ENCODE data around the gene KANK2.

Gene KANK2

GRCh38 chr19:11197291-11198174 lies at the start of gene KANK2:
Gene KANK2 (minus strand): TSS chr19:11197545. CDS start chr19:11194511, 3,034 bp downstream.
- peak; percentile 87 for DNase-seq

- DNase-seq: no peak
Measured at GRCh38 chr19:11246941-11247340, 49.6 kb upstream of the KANK2 start.

GRCh38 chr19:11244846-11245589 lies 47.7 kb upstream of the KANK2 start:
- DNase-seq: no peak

- no peak for DNase-seq
Measured at GRCh38 chr19:11243798-11244169, 46.4 kb upstream of the KANK2 start.

GRCh38 chr19:11242864-11243797 lies 45.8 kb upstream of the KANK2 start:
- DNase-seq: peak; percentile 20

GRCh38 chr19:11242025-11242424 lies 44.7 kb upstream of the KANK2 start:
- no peak for DNase-seq

- no peak for DNase-seq
Measured at GRCh38 chr19:11240008-11240444, 42.7 kb upstream of the KANK2 start.

- DNase-seq: no peak
Measured at GRCh38 chr19:11239377-11240000, 42.1 kb upstream of the KANK2 start, which contains the start of gene ANGPTL8. Gene ANGPTL8 (plus strand): TSS chr19:11239619. CDS start chr19:11239638, 19 bp downstream.

GRCh38 chr19:11238781-11239376 lies 41.5 kb upstream of the KANK2 start:
- no peak for DNase-seq

- no peak for DNase-seq
Measured at GRCh38 chr19:11238041-11238440, 40.7 kb upstream of the KANK2 start.

GRCh38 chr19:11237321-11237720 lies 40.0 kb upstream of the KANK2 start:
- no peak for DNase-seq

- DNase-seq: no peak
Measured at GRCh38 chr19:11236324-11237301, 39.3 kb upstream of the KANK2 start.

GRCh38 chr19:11234486-11235075 lies 37.2 kb upstream of the KANK2 start:
- DNase-seq: no peak

GRCh38 chr19:11233073-11233472 lies 35.7 kb upstream of the KANK2 start:
- DNase-seq: no peak

- no peak for DNase-seq
Measured at GRCh38 chr19:11232555-11232954, 35.2 kb upstream of the KANK2 start.

GRCh38 chr19:11230621-11231386 lies 33.5 kb upstream of the KANK2 start:
- no peak for DNase-seq

- no peak for DNase-seq
Measured at GRCh38 chr19:11227195-11227886, 30.0 kb upstream of the KANK2 start.

GRCh38 chr19:11226716-11227166 lies 29.4 kb upstream of the KANK2 start:
- DNase-seq: no peak

- DNase-seq: no peak
Measured at GRCh38 chr19:11225815-11226214, 28.5 kb upstream of the KANK2 start.
